GM12878 (cell line): ENCODE data around the gene DPM3. TPM values are rescaled to one million over a fixed set of nuclear protein-coding genes. Genes with fewer than 3 reads are reported as not detected.

Source experiments
- ATAC-seq: fragments of 200-7000 bp; cut with Tn5 transposase; 3 replicates; pipeline ENCODE4 v1.9.1; 2020; ENCODE audit warnings: mild to moderate bottlenecking, moderate library complexity
- BruUV-seq: library from RNA; stranded (reverse); fragments of 400-500 nt; replicated peaks from 2 replicates; lab custom pipeline; 2021; lab: Mats Ljungman, UMichigan
- CTCF ChIA-PET: fragments of 300-600 bp; sonication (Branson Sonifier 250); formaldehyde crosslinking; extraction: SDS; loops from one replicate; lab custom pipeline; 2021; ENCODE audit warnings: inconsistent platforms; lab: Yijun Ruan, JAX
- POLR2A ChIA-PET: fragments of 350-600 bp; formaldehyde crosslinking; extraction: SDS; loops from one replicate; lab custom pipeline; 2021; ENCODE audit warnings: inconsistent platforms; lab: Charles Lee
- RAD21 ChIA-PET: fragments of 300-600 bp; sonication (Branson Sonifier 250); formaldehyde crosslinking; loops from one replicate; lab custom pipeline; 2023; ENCODE audit warnings: antibody characterized with exemption; ENCODE audit not compliant: unreplicated experiment; lab: Charles Lee
- SMC1A ChIA-PET: fragments of 300-600 bp; sonication (Branson Sonifier 250); formaldehyde crosslinking; loops from one replicate; lab custom pipeline; 2023; ENCODE audit not compliant: unreplicated experiment, uncharacterized antibody; lab: Charles Lee
- DNase-seq: peaks from one replicate; pipeline ENCODE4 v3.0.0-alpha.2; 2011; ENCODE audit warnings: low read depth, low spot score
- FAIRE-seq: peaks from 3 replicates; lab custom pipeline; 2011; peaks lifted over from hg19 to GRCh38; lab: Jason Lieb, UNC
- H2AFZ ChIP-seq: 2 replicates; pipeline ENCODE4 v1.6.0; 2011; ENCODE audit warnings: low read depth, low read length, control low read depth; ENCODE audit not compliant: control insufficient read depth
- H3K27ac ChIP-seq: 2 replicates; pipeline ENCODE4 v1.5.1; 2011; ENCODE audit warnings: control low read depth; ENCODE audit not compliant: control insufficient read depth, insufficient read depth
- H3K27me3 ChIP-seq, 2 experiments: replicated peaks in 1 of 2; 2 replicates each; pipeline versions ENCODE4 v1.6.0 to v1.6.1; 2011; ENCODE audit warnings: low read length in 1 of 2; ENCODE audit not compliant: control insufficient read depth in 2 of 2, insufficient read depth in 2 of 2
- H3K36me3 ChIP-seq, 2 experiments: 2 replicates each; pipeline ENCODE4 v1.5.1; 2011; ENCODE audit warnings: low read length in 1 of 2; ENCODE audit not compliant: control insufficient read depth in 2 of 2, insufficient read depth in 2 of 2
- H3K4me1 ChIP-seq: 2 replicates; pipeline ENCODE4 v1.6.1; 2011; ENCODE audit warnings: mild to moderate bottlenecking, low read length, moderate library complexity, mixed read lengths; ENCODE audit not compliant: control insufficient read depth, insufficient read depth
- H3K4me2 ChIP-seq: 2 replicates; pipeline ENCODE4 v1.6.0; 2011; ENCODE audit warnings: control low read depth; ENCODE audit not compliant: control insufficient read depth, insufficient read depth
- H3K4me3 ChIP-seq: fragments of 200-600 bp; sonication (generic); 2 replicates; pipeline ENCODE4 v1.5.1; 2016
- H3K79me2 ChIP-seq: 2 replicates; pipeline ENCODE4 v1.6.0; 2011; ENCODE audit warnings: low read length; ENCODE audit not compliant: control insufficient read depth, insufficient read depth
- H3K9ac ChIP-seq: 2 replicates; pipeline ENCODE4 v1.8.0; 2011; ENCODE audit warnings: low read length, control low read depth, mixed read lengths; ENCODE audit not compliant: control insufficient read depth, insufficient read depth
- H3K9me3 ChIP-seq: replicated peaks from 3 replicates; pipeline ENCODE4 v1.5.1; 2011; ENCODE audit warnings: mild to moderate bottlenecking, low read length; ENCODE audit not compliant: control insufficient read depth, insufficient read depth
- H4K20me1 ChIP-seq: 2 replicates; pipeline ENCODE4 v1.6.0; 2011; ENCODE audit not compliant: control insufficient read depth, insufficient read depth
- BACH1 ChIP-seq: fragments of 450-650 bp; IDR thresholded peaks from 2 replicates; pipeline ENCODE4 v1.6.1; 2017; ENCODE audit warnings: mild to moderate bottlenecking, borderline replicate concordance
- FOS ChIP-seq: IDR thresholded peaks from 3 replicates; pipeline ENCODE4 v1.6.1; 2011; ENCODE audit warnings: borderline replicate concordance; ENCODE audit not compliant: insufficient read length; ENCODE audit errors: extremely low read depth
- GABPA ChIP-seq: IDR thresholded peaks from 2 replicates; pipeline ENCODE4 v1.6.1; 2014; ENCODE audit warnings: antibody characterized with exemption, low read depth, mild to moderate bottlenecking, inconsistent platforms
- LARP7 ChIP-seq: fragments of 450-650 bp; IDR thresholded peaks from 2 replicates; pipeline ENCODE4 v1.6.1; 2017; ENCODE audit warnings: mild to moderate bottlenecking
- MAX ChIP-seq: IDR thresholded peaks from 2 replicates; pipeline ENCODE4 v1.6.1; 2012; ENCODE audit warnings: low read depth, low read length, improper control_type of control experiment
- MLLT1 ChIP-seq: fragments of 450-650 bp; IDR thresholded peaks from 2 replicates; pipeline ENCODE4 v1.6.1; 2016; ENCODE audit warnings: mild to moderate bottlenecking
- MYB ChIP-seq: fragments of 150-350 bp; IDR thresholded peaks from 2 replicates; pipeline ENCODE4 v1.6.1; 2014; ENCODE audit warnings: mild to moderate bottlenecking, low read depth, low read length, borderline replicate concordance
- PML ChIP-seq: IDR thresholded peaks from 2 replicates; pipeline ENCODE4 v1.6.1; 2012; ENCODE audit warnings: low read length, inconsistent platforms
- RBBP5 ChIP-seq: fragments of 200-600 bp; sonication (generic); conservative IDR thresholded peaks from 2 replicates; pipeline ENCODE4 v1.6.1; 2016
- SUZ12 ChIP-seq: fragments of 200-600 bp; sonication (generic); IDR thresholded peaks from one replicate; pipeline ENCODE4 v1.6.1; 2018; ENCODE audit warnings: antibody characterized with exemption, mild to moderate bottlenecking; ENCODE audit not compliant: unreplicated experiment
- YBX1 ChIP-seq: fragments of 450-650 bp; IDR thresholded peaks from 2 replicates; pipeline ENCODE4 v1.6.1; 2016; ENCODE audit warnings: antibody characterized with exemption
- WGBS: methylation state at CpG from one replicate; pipeline ENCODE4 v1.1.6; 2016; ENCODE audit warnings: low lambda C conversion rate; ENCODE audit not compliant: insufficient replicate concordance, insufficient coverage; ENCODE audit errors: missing lambda C conversion rate; 5-methylcytosine and 5-hydroxymethylcytosine counted together
- in situ Hi-C: fragments of 300-500 bp; cut with MboI; formaldehyde crosslinking; loops from 9 replicates; pipeline ENCODE4 v1.14.3; 2018; ENCODE audit warnings: mixed read lengths
- intact Hi-C: fragments of 100-400 bp; cut with micrococcal nuclease; formaldehyde crosslinking; loops from one replicate; pipeline ENCODE4 v1.14.2; 2022; ENCODE audit not compliant: unreplicated experiment
- polyA plus RNA-seq, 11 experiments: library from polyadenylated mRNA; depleted of rRNA in 4 of 11; unstranded in 6 of 11; stranded (reverse) in 5 of 11; fragments of >200 nt; fragmentation: Nextera tagmentation in 4 of 11; fragmentation: Illumina TruSeq in 1 of 11; extraction: Ambion mirVana in 4 of 11; extraction: Trizol in 1 of 11; gene quantifications; 1 replicate in 1 of 11; 2 replicates in 10 of 11; pipeline versions ENCODE4 v1.2.1 to v1.2.3, GENCODE V29; 2011 to 2016; ENCODE audit warnings: inconsistent platforms in 2 of 11, missing spikeins in 2 of 11, low read depth in 1 of 11
- total RNA-seq, 4 experiments: library from RNA; depleted of rRNA in 3 of 4; stranded (reverse); fragments of >200 nt in 3 of 4; fragmentation: Illumina TruSeq in 1 of 4; extraction: Trizol in 1 of 4; gene quantifications; 2 replicates each; pipeline versions ENCODE4 v1.2.1 to v1.2.3, GENCODE V29; 2013 to 2021
- TF ChIP-seq, protein P1 (sequence below): IDR thresholded peaks from 2 replicates; pipeline ENCODE4 v1.6.1; 2012; ENCODE audit warnings: low read depth, low read length, improper control_type of control experiment
- TF ChIP-seq, protein P2 (sequence below): fragments of 450-650 bp; IDR thresholded peaks from 2 replicates; pipeline ENCODE4 v1.6.1; 2016; ENCODE audit warnings: mild to moderate bottlenecking

DPM3 gene
- total and polyA plus RNA-seq, 10 of the 15 experiments (the other 5 are each of a cell fraction or from before 2014, with no cell fraction given), result 5.9 to 78.7 (median 25.7) TPM

- TF ChIP-seq MAX (no peak), LARP7 (no peak), MYB (no peak), FOS (no peak), BACH1 (no peak), YBX1 (no peak), SUZ12 (no peak), RBBP5 (no peak)
Measured at GRCh38 chr1:155116113-155116764, 24.1 kb downstream of the DPM3 start (continued).

DNA sequence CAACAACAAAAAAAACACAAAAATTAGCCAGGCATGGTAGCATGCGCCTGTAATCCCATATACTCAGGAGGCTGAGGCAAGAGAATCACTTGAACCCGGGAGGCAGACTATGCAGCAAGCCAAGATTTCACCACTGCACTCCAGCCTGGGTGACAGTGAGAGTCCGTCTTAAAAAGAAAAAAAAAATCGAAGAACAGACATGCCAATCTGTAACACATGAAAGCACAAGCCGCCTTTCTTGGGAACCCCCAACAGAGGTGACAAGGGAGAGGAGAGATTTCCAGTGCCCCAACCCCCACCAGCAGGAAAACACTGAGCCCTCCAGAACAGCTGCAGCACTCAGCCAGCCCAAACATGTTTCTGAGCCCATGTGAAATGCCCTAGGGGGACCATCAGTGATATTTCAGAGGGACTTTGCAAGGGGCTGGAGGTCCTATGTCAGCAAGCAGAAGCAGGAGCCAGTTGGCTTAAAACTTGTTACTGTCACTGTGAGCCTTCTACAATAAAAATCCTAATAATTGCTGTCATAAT lies 26.8 kb downstream of the DPM3 start:
- no peak overlapping the region; the same call in 1 of the 2 replicates for H2AFZ ChIP-seq
- POLR2A ChIA-PET, result no interaction called here
- no peak overlapping the region for H3K9ac ChIP-seq
- H3K27me3 ChIP-seq, result peaks cover 0 to 2% of the 10 kb centered on the region in 2 experiments; a peak in 1 of 4 replicates
- H4K20me1 ChIP-seq, result no peaks in the 10 kb centered on the region
- in situ Hi-C loops (no loop called here), intact Hi-C loops (no loop called here)
- FAIRE-seq (no peak), ATAC-seq (peak; percentile 54), DNase-seq (no peak)
- peaks cover 5% of the 10 kb centered on the region; the same call in 1 of the 2 replicates for H3K4me1 ChIP-seq
- no peak overlapping the region for H3K27ac ChIP-seq
- RAD21 ChIA-PET, result no interaction called here
- H3K79me2 ChIP-seq, result no peaks in the 10 kb centered on the region
- H3K4me2 ChIP-seq, result no peak overlapping the region
- CTCF ChIA-PET, result interaction anchor here (1.8 kb wide), 1 partner anchor 22 kb away, joined by 10 read pairs; no protein-coding TSS in a partner anchor
- 28% methylated on average over 5 of the region's 5 CpGs for WGBS
- SMC1A ChIA-PET, result no interaction called here
- H3K4me3 ChIP-seq, result no peak overlapping the region
- no peaks in the 10 kb centered on the region for H3K9me3 ChIP-seq
- no peaks in the 10 kb centered on the region for H3K36me3 ChIP-seq
- no peak for TF ChIP-seq PML
- TF ChIP-seq GABPA, result no peak
- TF ChIP-seq, protein P1, sequence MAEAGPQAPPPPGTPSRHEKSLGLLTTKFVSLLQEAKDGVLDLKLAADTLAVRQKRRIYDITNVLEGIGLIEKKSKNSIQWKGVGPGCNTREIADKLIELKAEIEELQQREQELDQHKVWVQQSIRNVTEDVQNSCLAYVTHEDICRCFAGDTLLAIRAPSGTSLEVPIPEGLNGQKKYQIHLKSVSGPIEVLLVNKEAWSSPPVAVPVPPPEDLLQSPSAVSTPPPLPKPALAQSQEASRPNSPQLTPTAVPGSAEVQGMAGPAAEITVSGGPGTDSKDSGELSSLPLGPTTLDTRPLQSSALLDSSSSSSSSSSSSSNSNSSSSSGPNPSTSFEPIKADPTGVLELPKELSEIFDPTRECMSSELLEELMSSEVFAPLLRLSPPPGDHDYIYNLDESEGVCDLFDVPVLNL, result no peak
- TF ChIP-seq, protein P2, sequence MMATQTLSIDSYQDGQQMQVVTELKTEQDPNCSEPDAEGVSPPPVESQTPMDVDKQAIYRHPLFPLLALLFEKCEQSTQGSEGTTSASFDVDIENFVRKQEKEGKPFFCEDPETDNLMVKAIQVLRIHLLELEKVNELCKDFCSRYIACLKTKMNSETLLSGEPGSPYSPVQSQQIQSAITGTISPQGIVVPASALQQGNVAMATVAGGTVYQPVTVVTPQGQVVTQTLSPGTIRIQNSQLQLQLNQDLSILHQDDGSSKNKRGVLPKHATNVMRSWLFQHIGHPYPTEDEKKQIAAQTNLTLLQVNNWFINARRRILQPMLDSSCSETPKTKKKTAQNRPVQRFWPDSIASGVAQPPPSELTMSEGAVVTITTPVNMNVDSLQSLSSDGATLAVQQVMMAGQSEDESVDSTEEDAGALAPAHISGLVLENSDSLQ, result peak; percentile 73; the same call in 1 of the 2 replicates
- no peak for TF ChIP-seq MLLT1
- no TSS peak for BruUV-seq
